ENCODE measurements around the gene RBM23.
A peak's percentile ranks its signal among the peaks of the same experiment; 100 is the strongest.
"Not testable (repeated sequence)": the region's sequence is repeated elsewhere in the genome, so short reads cannot be mapped to it uniquely, and the experiment has no call there.

RBM23 gene

DNA sequence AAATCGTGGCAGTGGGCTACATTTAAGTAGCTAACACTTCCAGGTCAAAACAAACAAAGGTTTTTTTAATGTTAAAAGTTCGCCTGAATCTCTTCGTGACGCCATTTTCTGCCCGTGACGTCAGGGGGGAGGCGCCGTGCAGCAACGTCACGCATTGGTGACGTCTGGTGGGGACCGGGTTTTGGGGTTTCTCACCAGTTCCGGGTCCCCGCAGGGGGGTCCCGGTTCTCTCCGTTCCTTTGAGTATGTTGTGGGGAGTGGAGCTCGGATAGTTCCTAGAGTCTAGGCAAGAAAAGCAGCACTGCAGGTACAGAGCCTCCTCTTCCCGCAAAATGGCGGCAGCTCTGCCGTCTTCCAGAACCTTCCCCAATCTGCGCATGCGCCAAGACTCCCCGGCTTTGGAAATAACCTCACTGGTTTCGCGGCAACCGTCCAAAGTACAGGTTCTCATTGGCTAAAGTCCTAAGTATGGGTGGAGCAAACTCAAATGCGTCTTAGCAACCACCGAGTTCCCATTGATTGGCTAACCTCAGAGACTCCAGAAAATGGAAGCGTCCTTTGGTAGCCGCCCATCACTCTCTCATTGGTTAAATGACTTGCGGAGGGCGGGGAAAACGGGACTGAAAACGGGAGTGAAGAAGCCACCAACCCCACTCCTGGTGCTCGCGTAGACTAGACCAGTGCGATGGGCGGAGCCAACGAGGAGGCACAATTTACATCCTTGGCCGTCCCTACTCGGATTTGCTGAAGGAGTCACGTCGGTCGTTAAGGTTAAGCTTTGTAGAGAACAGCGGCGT lies at the start of gene RBM23:
RBM23 (minus strand) TSS at position 346 of the 797 bp plus-strand sequence.
- peaks cover 11% of the 10 kb centered on the region for H3K36me3 ChIP-seq (ENCODE audit: control insufficient read depth, insufficient read depth, low read length)

DNA sequence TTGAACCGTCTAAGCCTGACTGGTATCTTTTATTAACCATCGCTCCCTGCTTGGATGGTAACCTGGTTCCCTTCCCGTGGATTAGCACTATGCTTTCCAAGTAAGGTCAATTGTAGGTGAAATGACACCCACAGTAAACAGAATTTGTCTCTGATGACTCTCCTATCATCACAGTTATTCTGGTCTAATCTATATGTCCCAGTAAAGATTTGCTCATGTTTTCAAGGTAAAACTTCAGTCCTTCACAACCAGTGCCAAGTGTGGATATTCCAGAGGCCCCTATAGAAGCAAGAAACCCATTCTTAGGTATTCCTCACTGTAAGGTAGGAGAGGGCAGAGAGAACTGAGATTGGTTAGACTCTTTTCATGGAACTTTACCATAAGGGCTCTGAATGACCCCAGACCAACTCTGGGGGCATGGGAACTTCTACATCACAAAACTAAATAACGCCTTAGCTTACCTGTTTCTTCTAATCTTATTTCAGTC lies 47.9 kb upstream of the RBM23 start:
- no peaks in the 10 kb centered on the region for H3K36me3 ChIP-seq (ENCODE audit: control insufficient read depth, insufficient read depth, low read length)
- H3K4me3 ChIP-seq (ENCODE audit: low read length) = no peak overlapping the region
- no peak overlapping the region for H3K9ac ChIP-seq (ENCODE audit: low read length)
- H3K4me1 ChIP-seq (ENCODE audit: control insufficient read depth, insufficient read depth, low read length) = no peaks in the 10 kb centered on the region
- H3K27me3 ChIP-seq (ENCODE audit: control insufficient read depth, insufficient read depth, low read length) = no peaks in the 10 kb centered on the region
- no peaks in the 10 kb centered on the region for H3K9me3 ChIP-seq (ENCODE audit: control insufficient read depth, low read length)

More for the DNA sequence above, at the start of gene RBM23:
- peak within 1 kb of the TSS; percentile 93 for H3K9ac ChIP-seq (ENCODE audit: low read length)
- H3K9me3 ChIP-seq (ENCODE audit: control insufficient read depth, low read length) = no peaks in the 10 kb centered on the region
- H3K4me3 ChIP-seq (ENCODE audit: low read length) = peak within 1 kb of the TSS; percentile 80
- no peaks in the 10 kb centered on the region for H3K27me3 ChIP-seq (ENCODE audit: control insufficient read depth, insufficient read depth, low read length)
- peaks cover 8% of the 10 kb centered on the region for H3K4me1 ChIP-seq (ENCODE audit: control insufficient read depth, insufficient read depth, low read length)

DNA sequence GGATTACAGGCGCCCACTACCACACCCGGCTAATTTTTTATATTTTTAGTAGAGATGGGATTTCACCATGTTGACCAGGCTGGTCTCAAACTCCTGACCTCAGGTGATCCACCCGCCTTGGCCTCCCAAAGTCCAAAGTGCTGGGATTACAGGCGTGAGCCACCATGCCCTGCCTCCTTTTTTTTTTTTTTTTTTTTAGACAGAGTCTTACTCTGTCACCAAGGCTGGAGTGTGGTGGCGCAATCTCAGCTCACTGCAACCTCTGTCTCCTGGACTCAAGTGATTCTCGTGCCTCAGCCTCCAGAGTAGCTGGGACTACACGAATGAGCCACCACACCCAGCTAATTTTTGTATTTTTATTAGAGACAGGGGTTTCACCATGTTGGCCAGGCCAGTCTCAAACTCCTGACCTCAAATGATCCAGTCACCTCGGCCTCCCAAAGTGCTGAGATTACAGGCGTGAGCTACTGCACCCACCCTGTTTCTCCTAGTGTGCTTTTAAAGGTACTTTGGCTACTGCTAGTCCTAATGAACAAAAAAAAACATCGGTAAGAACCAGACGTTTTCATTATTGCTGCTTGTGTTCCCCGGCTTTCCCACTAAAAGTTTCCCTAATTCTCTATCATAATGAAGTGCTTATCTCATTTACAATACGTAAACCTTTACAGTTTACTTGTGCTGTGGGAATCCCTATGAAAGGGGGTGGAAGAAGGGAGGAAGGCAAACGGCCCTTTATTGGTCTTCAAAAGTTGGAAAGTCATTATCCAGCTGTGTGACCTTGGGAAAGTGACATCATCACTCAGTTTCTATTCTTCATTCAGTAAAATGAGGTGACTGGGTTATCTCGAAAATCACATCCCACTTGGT lies 47.2 kb upstream of the RBM23 start:
- H3K4me3 ChIP-seq (ENCODE audit: low read length); H3K36me3 ChIP-seq (ENCODE audit: control insufficient read depth, insufficient read depth, low read length); H3K27me3 ChIP-seq (ENCODE audit: control insufficient read depth, insufficient read depth, low read length): not testable (repeated sequence)

DNA sequence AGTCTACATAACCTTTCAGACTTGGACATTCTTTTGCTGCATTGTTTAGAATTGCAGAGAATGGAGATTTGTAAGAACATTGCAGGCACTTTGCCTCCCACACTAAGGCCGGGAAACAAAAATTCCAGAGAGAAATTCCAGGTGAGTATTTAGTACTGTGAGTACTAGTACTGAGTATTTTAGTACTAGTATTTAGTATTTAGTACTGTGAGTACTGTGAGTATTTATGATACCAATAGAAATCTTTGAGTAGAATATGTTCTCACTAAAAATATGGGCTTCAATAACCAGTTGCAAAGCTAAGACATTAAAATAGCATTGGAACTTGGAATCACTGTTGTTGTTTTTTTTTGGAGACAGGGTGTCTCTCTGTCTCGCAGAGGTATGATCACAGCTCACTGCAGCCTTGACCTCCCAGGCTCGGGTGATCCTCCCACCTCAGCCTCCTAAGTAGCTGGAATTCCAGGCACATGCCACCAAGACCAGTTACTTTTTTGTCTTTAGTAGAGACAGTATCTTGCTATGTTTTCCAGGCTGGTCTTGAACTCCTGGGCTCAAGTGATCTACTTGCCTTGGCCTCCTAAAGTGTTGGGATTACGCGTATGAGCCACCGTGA lies 43.2 kb upstream of the RBM23 start:
- no peak overlapping the region for H3K9ac ChIP-seq (ENCODE audit: low read length)
- H3K9me3 ChIP-seq (ENCODE audit: control insufficient read depth, low read length) = no peaks in the 10 kb centered on the region
- H3K4me3 ChIP-seq (ENCODE audit: low read length) = no peak overlapping the region
- no peaks in the 10 kb centered on the region for H3K27me3 ChIP-seq (ENCODE audit: control insufficient read depth, insufficient read depth, low read length)
- H3K4me1 ChIP-seq (ENCODE audit: control insufficient read depth, insufficient read depth, low read length) = no peaks in the 10 kb centered on the region
- H3K36me3 ChIP-seq (ENCODE audit: control insufficient read depth, insufficient read depth, low read length) = no peaks in the 10 kb centered on the region

More for the DNA sequence above, 47.2 kb upstream of the RBM23 start:
- H3K9ac ChIP-seq (ENCODE audit: low read length); H3K9me3 ChIP-seq (ENCODE audit: control insufficient read depth, low read length); H3K4me1 ChIP-seq (ENCODE audit: control insufficient read depth, insufficient read depth, low read length): not testable (repeated sequence)

DNA sequence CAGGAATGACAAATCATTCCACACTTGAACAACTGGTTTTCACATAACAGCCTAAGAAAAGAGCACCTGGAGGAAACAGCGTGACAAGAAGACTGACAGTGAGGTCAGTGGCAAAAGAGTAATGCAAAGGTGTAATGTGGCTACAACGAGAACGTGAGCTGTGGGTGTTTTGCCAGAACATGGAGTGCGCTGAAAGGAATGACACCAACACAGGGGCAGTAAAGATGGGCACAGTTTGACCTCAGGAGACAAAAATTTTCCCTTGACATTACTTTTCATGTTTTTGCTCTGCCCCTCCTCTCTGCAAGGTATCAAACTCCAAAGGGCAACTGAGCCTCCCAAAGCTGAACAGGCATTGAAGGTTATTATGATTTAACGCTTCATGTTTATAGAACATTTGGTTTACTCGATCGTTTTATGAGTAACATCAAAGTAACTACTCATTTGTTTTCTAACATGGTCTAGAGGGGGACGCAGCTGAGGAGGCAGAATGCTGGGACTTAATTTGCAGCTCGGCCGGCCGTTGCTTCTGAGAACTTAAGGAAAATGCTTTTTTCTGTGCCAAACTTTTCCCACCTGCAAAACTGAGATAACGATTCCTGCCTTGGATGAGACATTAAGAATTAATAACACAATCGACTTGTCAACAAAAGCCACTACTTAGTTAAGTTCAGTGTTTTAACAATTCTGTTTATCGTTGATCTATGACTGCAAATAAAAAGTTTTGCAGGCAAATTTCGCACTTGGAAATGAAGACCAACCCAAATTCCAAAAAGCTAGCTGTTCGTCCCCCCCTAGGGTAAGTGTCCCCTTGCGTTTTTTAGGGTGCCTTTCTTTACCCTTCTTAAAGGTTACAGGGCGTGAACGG lies 37.0 kb upstream of the RBM23 start:
- Histone ChIP-seq H3K9me3 (ENCODE audit: control insufficient read depth, low read length) (no peaks in the 10 kb centered on the region), H3K4me1 (ENCODE audit: control insufficient read depth, insufficient read depth, low read length) (no peaks in the 10 kb centered on the region), H3K27me3 (ENCODE audit: control insufficient read depth, insufficient read depth, low read length) (no peaks in the 10 kb centered on the region), H3K36me3 (ENCODE audit: control insufficient read depth, insufficient read depth, low read length) (peaks cover 3% of the 10 kb centered on the region), H3K9ac (ENCODE audit: low read length) (peak overlapping the region; percentile 93), H3K4me3 (ENCODE audit: low read length) (peak overlapping the region; percentile 82)

DNA sequence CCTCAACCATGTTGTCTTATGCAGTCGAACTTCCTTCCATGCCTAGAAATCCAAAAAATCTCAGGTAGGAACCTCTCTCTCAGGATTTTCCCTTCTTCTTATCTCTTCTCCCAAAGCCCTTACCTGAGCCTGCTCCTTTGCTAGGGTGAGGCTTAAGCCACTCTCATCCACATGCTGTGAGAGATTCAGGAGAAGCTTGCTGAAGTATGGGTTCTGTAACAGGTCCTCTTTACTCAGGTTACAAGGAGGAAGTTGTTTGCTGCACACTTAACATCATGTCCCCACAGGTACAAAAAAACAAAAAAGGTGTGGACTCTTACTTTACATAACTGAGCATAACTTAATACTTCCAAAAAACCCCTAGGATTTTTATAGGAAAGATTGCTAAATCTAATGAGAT lies 33.5 kb upstream of the RBM23 start:
- Histone ChIP-seq H3K4me3 (ENCODE audit: low read length) (no peak overlapping the region), H3K36me3 (ENCODE audit: control insufficient read depth, insufficient read depth, low read length) (peaks cover 3% of the 10 kb centered on the region), H3K9me3 (ENCODE audit: control insufficient read depth, low read length) (no peaks in the 10 kb centered on the region), H3K27me3 (ENCODE audit: control insufficient read depth, insufficient read depth, low read length) (no peaks in the 10 kb centered on the region), H3K9ac (ENCODE audit: low read length) (no peak overlapping the region), H3K4me1 (ENCODE audit: control insufficient read depth, insufficient read depth, low read length) (no peaks in the 10 kb centered on the region)

DNA sequence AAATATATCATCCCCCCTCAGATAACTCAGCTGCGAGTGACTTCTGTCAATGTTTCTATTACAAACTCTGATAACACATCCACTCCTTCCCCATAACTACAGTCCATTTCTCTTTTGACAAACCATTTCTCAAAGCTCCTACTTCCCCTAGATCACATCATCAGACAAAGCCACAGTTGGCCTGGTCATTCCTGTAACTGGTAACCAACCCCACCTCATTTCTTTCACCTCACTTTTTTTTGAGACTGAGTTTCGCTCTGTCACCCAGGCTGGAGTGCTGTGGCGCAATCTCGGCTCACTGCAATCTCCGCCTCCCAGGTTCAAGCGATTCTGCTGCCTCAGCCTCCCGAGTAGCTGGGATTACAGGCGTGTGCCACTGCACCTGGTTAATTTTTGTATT lies 32.8 kb upstream of the RBM23 start:
- H3K27me3 ChIP-seq (ENCODE audit: control insufficient read depth, insufficient read depth, low read length); H3K4me3 ChIP-seq (ENCODE audit: low read length); H3K9me3 ChIP-seq (ENCODE audit: control insufficient read depth, low read length); H3K9ac ChIP-seq (ENCODE audit: low read length); H3K36me3 ChIP-seq (ENCODE audit: control insufficient read depth, insufficient read depth, low read length); H3K4me1 ChIP-seq (ENCODE audit: control insufficient read depth, insufficient read depth, low read length): not testable (repeated sequence)

DNA sequence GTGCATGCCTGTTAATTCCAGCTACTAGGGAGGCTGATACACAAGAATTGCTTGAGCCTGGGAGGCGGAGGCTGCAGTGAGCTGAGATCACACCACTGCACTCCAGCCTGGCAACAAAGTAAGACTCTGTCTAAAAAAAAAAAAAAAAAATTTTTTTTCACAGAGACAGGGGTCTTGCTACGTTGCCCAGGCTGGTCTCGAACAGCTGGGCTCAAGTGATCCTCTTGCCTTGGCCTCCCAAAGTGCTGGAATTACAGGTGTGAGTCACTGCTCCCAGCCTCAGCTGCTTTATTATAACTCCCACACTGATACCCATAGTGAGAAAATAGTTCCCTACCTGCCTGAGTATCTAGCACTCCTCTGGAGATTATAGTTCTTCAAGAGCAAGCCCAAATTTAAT lies 26.7 kb upstream of the RBM23 start:
- Histone ChIP-seq H3K4me3 (ENCODE audit: low read length) (no peak overlapping the region), H3K4me1 (ENCODE audit: control insufficient read depth, insufficient read depth, low read length) (no peaks in the 10 kb centered on the region), H3K36me3 (ENCODE audit: control insufficient read depth, insufficient read depth, low read length) (no peaks in the 10 kb centered on the region), H3K27me3 (ENCODE audit: control insufficient read depth, insufficient read depth, low read length) (no peaks in the 10 kb centered on the region), H3K9ac (ENCODE audit: low read length) (no peak overlapping the region), H3K9me3 (ENCODE audit: control insufficient read depth, low read length) (no peaks in the 10 kb centered on the region)

DNA sequence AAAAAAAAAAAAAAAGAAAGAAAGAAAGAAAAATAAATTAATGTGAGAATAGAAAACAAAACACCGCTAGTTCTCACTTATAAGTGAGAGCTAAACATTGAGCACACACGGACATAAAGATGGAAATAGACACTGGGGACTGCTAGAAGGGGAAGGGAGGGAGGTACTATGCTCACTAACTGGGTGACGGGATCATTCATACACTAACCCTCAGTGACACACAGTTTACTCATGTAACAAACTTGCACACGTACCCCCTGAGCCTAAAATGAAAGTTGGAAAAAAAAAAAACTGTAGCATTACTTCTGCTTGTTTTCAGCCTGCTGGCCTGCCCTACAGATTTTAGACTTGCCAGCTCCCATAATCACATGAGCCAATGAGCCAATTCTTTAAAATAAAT lies 20.7 kb upstream of the RBM23 start:
- no peak overlapping the region for H3K4me3 ChIP-seq (ENCODE audit: low read length)
- no peaks in the 10 kb centered on the region for H3K27me3 ChIP-seq (ENCODE audit: control insufficient read depth, insufficient read depth, low read length)
- H3K36me3 ChIP-seq (ENCODE audit: control insufficient read depth, insufficient read depth, low read length) = no peaks in the 10 kb centered on the region
- H3K9ac ChIP-seq (ENCODE audit: low read length) = no peak overlapping the region
- no peaks in the 10 kb centered on the region for H3K9me3 ChIP-seq (ENCODE audit: control insufficient read depth, low read length)
- H3K4me1 ChIP-seq (ENCODE audit: control insufficient read depth, insufficient read depth, low read length) = no peaks in the 10 kb centered on the region

DNA sequence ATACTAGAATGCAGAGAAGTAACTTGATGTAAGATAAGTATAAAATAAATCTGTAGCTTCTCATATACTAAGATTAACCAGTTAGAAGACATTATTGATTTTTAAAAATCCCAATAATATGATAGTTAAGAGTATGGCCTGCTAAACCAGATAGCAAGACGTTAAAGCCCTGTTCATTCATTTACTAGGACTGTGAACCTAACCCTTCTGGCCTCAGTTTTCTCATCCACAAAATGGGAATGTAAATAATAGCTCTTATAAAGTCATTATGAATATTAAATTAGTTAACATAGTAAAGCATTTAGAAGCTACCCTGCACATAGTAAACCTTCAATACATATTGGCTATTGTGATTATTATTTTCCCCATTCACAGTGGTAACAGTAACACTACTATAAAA lies 16.2 kb upstream of the RBM23 start:
- Histone ChIP-seq H3K36me3 (ENCODE audit: control insufficient read depth, insufficient read depth, low read length) (no peaks in the 10 kb centered on the region), H3K4me3 (ENCODE audit: low read length) (no peak overlapping the region), H3K9ac (ENCODE audit: low read length) (no peak overlapping the region), H3K9me3 (ENCODE audit: control insufficient read depth, low read length) (no peaks in the 10 kb centered on the region), H3K4me1 (ENCODE audit: control insufficient read depth, insufficient read depth, low read length) (no peaks in the 10 kb centered on the region), H3K27me3 (ENCODE audit: control insufficient read depth, insufficient read depth, low read length) (no peaks in the 10 kb centered on the region)

DNA sequence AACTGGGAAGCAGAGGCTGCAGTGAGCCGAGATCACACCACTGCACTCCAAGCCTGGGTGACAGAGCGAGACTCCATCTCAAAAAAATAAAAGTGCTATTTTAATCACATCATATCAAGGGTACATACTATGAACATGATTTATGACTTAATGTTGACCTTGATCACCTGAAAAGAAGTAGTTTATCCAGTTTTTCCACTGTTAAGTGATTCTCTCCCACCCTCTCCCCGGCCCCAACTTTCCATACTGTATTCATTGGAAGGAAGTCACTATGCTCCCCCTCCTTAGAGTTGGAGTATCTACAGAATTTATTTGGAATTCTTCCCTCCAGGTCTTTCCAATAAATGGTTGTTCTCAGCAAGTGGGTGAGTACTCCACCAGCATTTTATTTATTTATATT lies 13.2 kb upstream of the RBM23 start:
- peaks cover 11% of the 10 kb centered on the region for H3K4me1 ChIP-seq (ENCODE audit: control insufficient read depth, insufficient read depth, low read length)
- no peak overlapping the region for H3K9ac ChIP-seq (ENCODE audit: low read length)
- H3K36me3 ChIP-seq (ENCODE audit: control insufficient read depth, insufficient read depth, low read length) = no peaks in the 10 kb centered on the region
- no peaks in the 10 kb centered on the region for H3K9me3 ChIP-seq (ENCODE audit: control insufficient read depth, low read length)
- no peaks in the 10 kb centered on the region for H3K27me3 ChIP-seq (ENCODE audit: control insufficient read depth, insufficient read depth, low read length)
- no peak overlapping the region for H3K4me3 ChIP-seq (ENCODE audit: low read length)

Measured in mucosa of stomach (tissue), 1 donor.